H1 (cell line): ENCODE data around the gene PABPN1. TPM values are rescaled to one million over a fixed set of nuclear protein-coding genes. Genes with fewer than 3 reads are reported as not detected.

Experiments
- BCL11A ChIP-seq, 2 experiments: IDR thresholded peaks; one replicate each; pipeline ENCODE4 v1.6.1; 2011; ENCODE audit warnings: low read depth in 2 of 2, low read length in 2 of 2, mild to moderate bottlenecking in 2 of 2
- CHD1 ChIP-seq: IDR thresholded peaks from 2 replicates; pipeline ENCODE4 v1.6.1; 2012; ENCODE audit warnings: low read depth, low read length, improper control_type of control experiment
- HDAC2 ChIP-seq, 2 experiments: fragments of 300-600 bp in 1 of 2; sonication (generic) in 1 of 2; IDR thresholded peaks; 2 replicates each; pipeline ENCODE4 v1.6.1; 2011 to 2012; ENCODE audit warnings: low read depth in 2 of 2, low read length in 2 of 2, mild to moderate bottlenecking in 2 of 2, moderate library complexity in 2 of 2, borderline replicate concordance in 1 of 2, inconsistent platforms in 1 of 2
- KDM4A ChIP-seq: IDR thresholded peaks from one replicate; pipeline ENCODE4 v1.7.1; 2012; ENCODE audit warnings: low read depth, mild to moderate bottlenecking, moderate library complexity, low read length, inconsistent platforms; ENCODE audit not compliant: severe bottlenecking
- NANOG ChIP-seq: IDR thresholded peaks from 2 replicates; pipeline ENCODE4 v1.6.1; 2011; ENCODE audit warnings: low read length, low read depth, mild to moderate bottlenecking, inconsistent platforms; ENCODE audit not compliant: insufficient read depth, poor library complexity, severe bottlenecking
- SIN3A ChIP-seq, 2 experiments: IDR thresholded peaks in 1 of 2; conservative IDR thresholded peaks in 1 of 2; 2 replicates each; pipeline ENCODE4 v1.6.1; 2011 to 2012; ENCODE audit warnings: low read length in 2 of 2, improper control_type of control experiment in 1 of 2, low read depth in 1 of 2, mild to moderate bottlenecking in 1 of 2
- polyA plus RNA-seq, 7 experiments: library from polyadenylated mRNA; depleted of rRNA in 3 of 7; stranded (reverse) in 5 of 7; unstranded in 2 of 7; fragments of >200 nt in 5 of 7; fragments of 200-250 nt in 2 of 7; gene quantifications; 1 replicate in 5 of 7; 2 replicates in 1 of 7; 4 replicates in 1 of 7; pipeline versions ENCODE4 v1.2.1 to v1.2.3, GENCODE V29; 2011 to 2013; ENCODE audit warnings: missing spikeins in 2 of 7, mixed read lengths in 2 of 7
- total RNA-seq: library from RNA; stranded (reverse); fragmentation: NEBNext Ultra II Directional; extraction: Animal tissue kit (Norgen Biotek cat#: 25700); gene quantifications from 2 replicates; pipeline ENCODE4 v1.2.1, GENCODE V29; 2021

The PABPN1 gene
- total and polyA plus RNA-seq, 2 of the 8 experiments (the other 6 are each of a cell fraction or from before 2014, with no cell fraction given), result 300 to 331 TPM

- TF ChIP-seq SIN3A (conservative IDR thresholded peaks at IDR 0.05 in 1 of 2, IDR thresholded peaks at IDR 0.05 in 1 of 2; ENCODE audit: low read depth in 1 of 2, low read length in 2 of 2) (peak in 1 of 2 experiments; percentile 17; a peak in 1 of 4 replicates), HDAC2 (IDR thresholded peaks at IDR 0.05; ENCODE audit: borderline replicate concordance in 1 of 2, low read depth in 2 of 2, low read length in 2 of 2) (0 out of 4 replicates have a peak, but pooled peaks of 1 of the 2 experiments have one; percentile 9), NANOG (no peak), CHD1 (no peak), KDM4A (peak; percentile 57), BCL11A (IDR thresholded peaks at IDR 0.05; ENCODE audit: low read depth in 2 of 2, low read length in 2 of 2) (no peak)
These were observed 44.6 kb downstream of the PABPN1 start (continued) for GRCh38 chr14:23365732-23366425.
